NOMO-1 (cell line): Measurements from ENCODE around the gene CHMP4A.
"Not testable (repeated sequence)": the region's sequence is repeated elsewhere in the genome, so short reads cannot be mapped to it uniquely, and the experiment has no call there.

Experiments used
- DNase-seq, 2 experiments: peaks; one replicate each; lab custom pipeline; 2025; ENCODE audit not compliant: unreplicated experiment in 2 of 2; lab: John Stamatoyannopoulos, UW

The CHMP4A gene

GRCh38 chr14:24249230-24250021 is 36.1 kb upstream of the CHMP4A start:
- no peak for DNase-seq

DNA sequence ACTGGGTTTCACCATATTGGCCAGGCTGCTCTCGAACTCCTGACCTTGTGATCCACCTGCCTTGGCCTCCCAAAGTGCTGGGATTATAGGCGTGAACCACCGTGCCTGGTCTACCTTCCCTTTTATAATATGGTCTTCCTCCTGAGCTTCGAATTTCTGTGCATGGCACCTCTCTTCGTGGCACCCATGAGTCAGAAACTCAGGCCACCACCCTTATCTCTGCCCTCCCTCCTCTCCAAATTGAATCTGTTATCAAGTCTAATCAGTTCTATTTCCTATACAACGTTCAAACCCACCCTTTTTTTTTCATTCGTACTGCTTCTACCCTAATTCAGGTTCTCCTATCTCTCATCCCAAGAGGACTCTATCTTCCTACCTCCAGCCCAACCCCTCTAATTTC is 34.1 kb upstream of the CHMP4A start:
- no peak for DNase-seq

- DNase-seq = peak; percentile 32 to 53
Measured at GRCh38 chr14:24246765-24247212, 33.5 kb upstream of the CHMP4A start.

- DNase-seq = not testable (repeated sequence)
Measured at GRCh38 chr14:24245350-24245749, 32.1 kb upstream of the CHMP4A start.

DNA sequence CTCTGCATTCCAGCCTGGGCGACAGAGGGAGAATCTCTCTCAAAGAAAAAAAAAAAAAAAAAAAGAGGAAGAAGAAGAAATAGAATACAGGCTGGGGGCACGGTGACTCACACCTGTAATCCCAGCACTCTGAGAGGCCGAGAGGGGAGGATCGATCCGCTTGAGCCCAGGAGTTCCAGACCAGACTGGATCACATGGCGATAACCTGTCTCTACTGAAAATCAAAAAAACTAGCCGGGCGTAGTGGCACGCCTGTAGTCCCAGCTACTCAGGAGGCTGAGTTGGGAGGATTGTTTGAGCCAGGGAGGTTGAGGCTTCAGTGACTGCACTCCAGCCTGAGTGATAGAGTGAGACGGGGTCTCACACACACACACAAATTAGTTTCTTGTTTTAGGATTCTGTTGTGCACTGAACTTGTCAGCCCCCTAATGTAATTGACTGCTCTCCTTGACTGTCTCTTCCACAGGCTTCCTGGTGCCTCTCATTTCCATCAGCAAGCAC is 30.1 kb upstream of the CHMP4A start:
- DNase-seq = peak; percentile 40 to 55

DNA sequence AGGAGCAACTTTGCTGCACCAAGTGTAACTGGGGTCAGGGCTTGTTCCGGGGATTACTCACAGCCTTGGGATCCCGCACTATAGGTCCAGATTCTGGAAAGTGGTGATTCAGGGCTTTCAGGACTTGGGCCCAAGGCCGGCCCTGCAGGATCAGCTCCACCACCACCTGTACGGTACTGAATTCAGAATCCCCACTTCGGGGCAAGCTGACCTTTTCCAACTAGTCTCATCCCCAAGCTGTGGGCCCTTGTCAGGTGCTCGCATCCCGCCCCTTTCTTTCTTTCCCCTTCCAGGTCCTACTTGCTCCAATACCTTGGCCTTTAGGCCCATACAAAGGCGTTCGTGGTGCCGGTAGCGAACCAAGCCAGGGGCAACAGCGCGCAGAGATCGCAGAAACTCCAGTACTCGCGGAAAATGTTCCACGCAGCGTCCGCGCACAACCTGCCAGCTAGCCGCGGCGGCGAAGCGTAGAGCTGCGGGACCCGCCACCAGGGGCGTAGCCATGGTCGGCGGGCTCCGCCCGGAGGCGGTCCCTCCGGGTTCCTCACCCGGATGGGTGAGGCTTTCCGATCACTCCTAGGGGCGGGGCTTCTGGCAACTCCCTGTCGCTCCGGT is 28.6 kb upstream of the CHMP4A start:
- DNase-seq = peak; percentile 96 to 97

GRCh38 chr14:24240110-24240918 is 27.0 kb upstream of the CHMP4A start:
- DNase-seq = no peak

- DNase-seq = no peak
Measured at GRCh38 chr14:24238527-24239037, 25.3 kb upstream of the CHMP4A start.

- DNase-seq = no peak
Measured at GRCh38 chr14:24238123-24238522, 24.8 kb upstream of the CHMP4A start.

DNA sequence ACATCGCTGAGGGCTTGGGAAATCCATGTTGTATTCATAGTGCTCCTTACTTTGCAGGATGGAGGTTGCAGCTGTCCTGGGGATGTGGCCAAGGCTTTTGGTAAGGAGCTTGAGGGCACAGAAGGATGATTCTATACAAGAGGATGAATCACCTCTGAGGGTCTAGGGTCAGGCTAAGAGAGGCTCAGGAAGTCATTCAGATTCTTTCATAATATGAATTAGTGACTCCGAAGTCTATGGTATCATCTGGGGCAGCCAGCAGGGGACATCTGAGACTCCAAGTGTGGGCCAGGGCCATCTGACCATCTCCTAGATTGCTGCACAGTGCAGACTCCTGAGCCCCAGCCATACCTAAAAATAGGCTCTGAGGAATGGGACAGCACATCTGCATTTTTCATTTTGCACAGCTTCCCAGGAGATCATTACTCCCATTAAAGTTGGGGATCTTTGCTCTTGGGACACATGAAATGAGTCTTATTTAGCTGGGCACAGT is 24.2 kb upstream of the CHMP4A start:
- no peak for DNase-seq

DNA sequence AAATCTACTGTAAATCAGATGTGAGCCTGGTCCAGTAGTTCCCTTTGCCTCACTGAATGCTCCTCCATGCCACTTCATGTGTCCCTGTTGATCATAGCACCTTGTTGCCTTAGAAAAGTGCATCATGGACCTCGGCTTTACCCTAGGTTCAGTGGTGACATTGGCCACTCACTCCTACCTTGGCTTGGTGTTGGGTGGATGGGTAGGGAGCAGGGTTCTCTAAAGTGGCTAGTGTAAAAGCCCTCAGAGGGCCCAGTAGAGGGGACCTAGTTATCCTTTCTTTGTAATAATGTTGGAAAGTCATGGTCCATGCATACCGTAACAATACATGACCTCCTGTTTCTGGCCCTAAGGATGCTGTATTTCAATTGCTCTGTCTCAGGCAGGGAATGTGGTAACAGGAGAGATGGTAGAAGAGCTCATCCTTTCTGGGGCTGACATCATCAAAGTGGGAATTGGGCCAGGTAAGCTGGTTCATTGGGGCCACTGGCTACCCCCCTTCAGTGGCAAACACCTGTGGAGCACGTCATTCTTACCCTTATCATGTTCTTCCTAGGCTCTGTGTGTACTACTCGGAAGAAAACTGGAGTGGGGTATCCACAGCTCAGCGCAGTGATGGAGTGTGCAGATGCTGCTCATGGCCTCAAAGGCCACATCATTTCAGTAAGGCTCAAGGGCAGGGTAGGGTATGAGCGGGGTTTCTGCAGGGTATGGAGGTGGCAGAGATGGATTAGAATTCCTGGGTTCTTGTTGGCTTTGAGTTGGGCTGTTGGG is 23.6 kb upstream of the CHMP4A start:
- DNase-seq = no peak

GRCh38 chr14:24235804-24236688 is 22.8 kb upstream of the CHMP4A start:
- DNase-seq = no peak

DNA sequence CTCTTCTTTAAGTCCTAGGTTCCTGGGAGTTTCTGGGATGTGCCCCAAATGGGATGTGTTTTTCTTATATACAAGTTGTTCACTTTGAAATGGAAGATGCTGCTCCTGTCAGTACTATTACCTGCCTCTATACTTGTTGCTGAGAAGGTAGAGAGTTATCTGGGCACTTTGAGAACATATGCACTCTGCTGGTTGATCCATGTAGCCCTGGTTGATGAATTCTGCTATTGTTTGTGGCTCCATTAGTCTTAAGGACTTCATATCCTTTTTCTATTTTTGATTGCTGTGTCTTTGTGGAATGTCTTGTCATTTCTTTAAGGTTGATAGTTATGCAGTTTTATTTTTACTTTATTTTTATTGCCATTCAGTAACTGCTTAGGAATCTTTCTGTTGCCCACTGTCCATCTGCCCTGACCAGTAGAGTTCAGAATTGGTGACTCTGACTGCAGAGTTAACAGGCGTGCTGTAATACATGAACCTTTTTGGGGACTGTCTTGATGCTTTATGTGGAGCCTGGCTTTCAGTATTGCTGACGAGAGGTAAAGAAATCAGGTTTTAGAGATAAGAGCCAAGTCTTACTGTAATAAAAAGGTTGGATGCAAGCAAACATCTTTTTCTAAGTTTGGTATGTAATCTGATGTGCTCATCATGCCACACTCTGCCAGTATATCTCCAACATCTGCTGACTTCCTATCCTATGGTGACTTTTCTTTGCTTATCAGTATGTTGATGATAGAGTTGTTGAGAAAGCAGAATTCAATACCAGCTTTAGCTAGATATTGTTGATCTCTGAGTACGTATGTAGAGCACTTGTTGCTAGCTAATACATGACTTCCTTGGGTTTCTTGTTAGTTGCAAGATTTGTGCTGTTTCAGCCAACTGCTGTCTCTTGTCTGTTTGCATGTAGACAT is 21.1 kb upstream of the CHMP4A start:
- DNase-seq = no peak

DNA sequence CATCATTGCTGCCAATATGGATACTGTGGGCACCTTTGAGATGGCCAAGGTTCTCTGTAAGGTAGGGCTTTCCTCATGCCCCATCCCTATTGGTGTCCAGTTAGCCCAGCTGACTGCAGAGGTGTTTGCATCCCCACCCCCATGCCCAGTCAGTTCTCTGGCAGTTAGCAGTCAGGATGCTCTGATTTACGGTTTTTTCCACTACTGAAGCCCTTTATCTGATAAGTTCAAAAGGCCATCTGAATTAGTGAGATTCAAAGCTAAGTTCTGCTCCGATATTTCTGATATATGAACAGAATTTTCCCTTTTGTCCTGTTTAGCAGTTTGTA is 20.2 kb upstream of the CHMP4A start:
- DNase-seq = no peak

DNA sequence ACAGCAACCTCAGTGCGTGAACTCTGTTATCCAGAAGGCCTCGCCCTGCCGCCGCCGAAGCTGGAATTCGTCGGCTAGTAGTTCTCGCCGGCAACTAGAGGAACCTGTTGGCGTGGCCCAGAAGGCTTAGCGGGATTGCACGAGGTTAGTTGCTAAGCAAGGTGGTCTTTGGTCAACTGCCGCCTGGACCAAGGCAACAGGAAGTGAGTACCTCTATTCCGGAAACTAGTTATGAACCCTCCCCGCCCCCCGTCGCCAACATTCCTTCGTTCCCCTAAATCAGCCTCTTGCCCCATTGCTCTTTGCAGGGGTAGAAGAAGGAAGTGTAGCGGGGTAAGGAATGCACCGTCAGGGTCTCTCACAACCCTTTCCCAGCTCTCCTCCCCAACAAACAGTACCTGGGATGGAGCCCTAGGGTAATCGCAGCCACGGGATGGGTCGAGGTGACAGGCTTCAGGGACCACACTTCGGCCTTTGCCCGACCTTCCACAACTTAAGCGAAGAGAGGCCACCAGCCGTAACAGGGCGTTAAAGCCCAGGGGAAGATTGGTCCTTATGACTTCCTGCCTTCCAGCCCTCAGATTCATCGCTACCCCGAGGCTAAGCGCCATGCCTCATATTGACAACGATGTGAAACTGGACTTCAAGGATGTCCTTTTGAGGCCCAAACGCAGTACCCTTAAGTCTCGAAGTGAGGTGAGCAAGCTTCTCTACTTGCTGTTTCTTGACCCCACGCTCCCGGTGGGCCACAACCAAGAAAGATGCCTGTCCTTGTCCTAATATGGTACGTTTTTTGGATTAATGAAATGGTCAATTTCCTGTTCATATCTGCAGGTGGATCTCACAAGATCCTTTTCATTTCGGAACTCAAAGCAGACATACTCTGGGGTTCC is 19.6 kb upstream of the CHMP4A start, which contains the start of gene GMPR2:
Gene GMPR2, plus strand, starts transcription at position 285 of the 893 bp plus-strand sequence. Its CDS starts 325 bp downstream, at position 610.
- peak in 1 of 2 experiments; percentile 60 for DNase-seq

DNA sequence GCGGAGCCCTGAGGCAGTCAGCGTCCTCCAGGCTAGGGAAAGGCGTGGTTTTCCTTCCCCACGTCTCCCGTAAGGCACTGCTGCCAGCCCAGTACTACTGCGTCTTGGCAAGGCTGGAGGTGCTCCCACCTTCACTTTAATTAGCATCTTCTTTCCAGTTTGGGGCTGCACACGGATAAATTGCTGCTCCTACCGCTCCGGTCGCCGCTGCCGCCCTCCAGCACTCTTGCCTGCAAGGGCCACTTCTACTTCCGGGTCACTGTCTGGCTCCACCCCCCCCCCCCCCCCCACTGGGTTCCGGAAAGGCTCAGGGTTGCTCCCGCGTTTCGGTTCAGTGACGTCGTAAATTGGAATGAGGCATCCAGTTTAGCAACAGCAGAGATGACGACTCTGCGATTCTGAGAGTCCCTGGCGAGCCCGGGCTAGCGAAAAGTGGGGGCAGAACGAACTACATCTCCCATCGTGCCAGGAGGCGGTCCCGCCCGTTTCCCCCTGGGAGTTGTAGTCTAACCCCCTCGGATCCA is 18.9 kb upstream of the CHMP4A start, which contains the start of gene NEDD8:
Gene NEDD8, minus strand, starts transcription at position 247 of the 524 bp plus-strand sequence. Its CDS starts 100 bp downstream, at position 147.
- peak; percentile 96 to 97 for DNase-seq
